Loucy (cell line): ENCODE measurements around the gene ATP1B3.
A peak's percentile ranks its signal among the peaks of the same experiment; 100 is the strongest.

Experiments
- H2AFZ ChIP-seq: fragments of 200-600 bp; sonication (generic); 2 replicates; pipeline ENCODE4 v1.6.0; 2016; ENCODE audit warnings: antibody characterized with exemption, mild to moderate bottlenecking, low read length, moderate library complexity
- H3F3A ChIP-seq: fragments of 200-600 bp; 2 replicates; pipeline ENCODE4 v1.6.0; 2016; ENCODE audit warnings: antibody characterized with exemption, low read depth, mild to moderate bottlenecking
- H3K27me3 ChIP-seq: fragments of 200-600 bp; sonication (generic); 2 replicates; pipeline ENCODE4 v1.6.1; 2014; ENCODE audit warnings: low read length, mild to moderate bottlenecking; ENCODE audit not compliant: insufficient read depth, poor library complexity, severe bottlenecking
- H3K36me3 ChIP-seq: fragments of 200-600 bp; sonication (generic); 2 replicates; pipeline ENCODE4 v1.6.1; 2016; ENCODE audit warnings: low read length; ENCODE audit not compliant: insufficient read depth
- H3K4me1 ChIP-seq: fragments of 200-600 bp; sonication (generic); 2 replicates; pipeline ENCODE4 v1.5.1; 2014; ENCODE audit warnings: low read length, mild to moderate bottlenecking; ENCODE audit not compliant: insufficient read depth, poor library complexity, severe bottlenecking
- H3K4me2 ChIP-seq: fragments of 200-600 bp; sonication (generic); 2 replicates; pipeline ENCODE4 v1.6.0; 2014; ENCODE audit warnings: antibody characterized with exemption, low read length, low read depth, mild to moderate bottlenecking; ENCODE audit not compliant: poor library complexity, severe bottlenecking
- H3K4me3 ChIP-seq: fragments of 200-600 bp; sonication (generic); 2 replicates; pipeline ENCODE4 v1.5.1; 2014; ENCODE audit warnings: low read length, mild to moderate bottlenecking, mixed read lengths; ENCODE audit not compliant: poor library complexity, severe bottlenecking
- H3K79me2 ChIP-seq: fragments of 200-600 bp; sonication (generic); 2 replicates; pipeline ENCODE4 v1.6.1; 2014; ENCODE audit warnings: low read length; ENCODE audit not compliant: insufficient read depth
- H3K9ac ChIP-seq: fragments of 200-600 bp; sonication (generic); 2 replicates; pipeline ENCODE4 v1.6.0; 2014; ENCODE audit warnings: mild to moderate bottlenecking, low read depth, low read length, moderate library complexity; ENCODE audit not compliant: poor library complexity, severe bottlenecking
- H3K9me2 ChIP-seq: fragments of 200-600 bp; sonication (generic); replicated peaks from 2 replicates; pipeline ENCODE4 v1.6.1; 2016; ENCODE audit warnings: low read depth, low read length, mixed read lengths
- H3K9me3 ChIP-seq: fragments of 200-600 bp; sonication (generic); 2 replicates; pipeline ENCODE4 v1.6.1; 2014; ENCODE audit warnings: mild to moderate bottlenecking, antibody characterized with exemption, low read length, low read depth; ENCODE audit not compliant: insufficient read depth
- H4K20me1 ChIP-seq: fragments of 200-600 bp; sonication (generic); 2 replicates; pipeline ENCODE4 v1.6.0; 2014; ENCODE audit warnings: antibody characterized with exemption, low read length, mild to moderate bottlenecking; ENCODE audit not compliant: insufficient read depth, poor library complexity, severe bottlenecking
- EZH2phosphoT487 ChIP-seq: fragments of 200-600 bp; IDR thresholded peaks from 2 replicates; pipeline ENCODE4 v1.6.1; 2018; ENCODE audit warnings: antibody characterized with exemption, mild to moderate bottlenecking, moderate library complexity, borderline replicate concordance
- TF ChIP-seq, protein P1 (sequence below): fragments of 200-600 bp; sonication (generic); conservative IDR thresholded peaks from 2 replicates; pipeline ENCODE4 v1.5.1; 2014; ENCODE audit warnings: mild to moderate bottlenecking, antibody characterized with exemption, low read length

The ATP1B3 gene

DNA sequence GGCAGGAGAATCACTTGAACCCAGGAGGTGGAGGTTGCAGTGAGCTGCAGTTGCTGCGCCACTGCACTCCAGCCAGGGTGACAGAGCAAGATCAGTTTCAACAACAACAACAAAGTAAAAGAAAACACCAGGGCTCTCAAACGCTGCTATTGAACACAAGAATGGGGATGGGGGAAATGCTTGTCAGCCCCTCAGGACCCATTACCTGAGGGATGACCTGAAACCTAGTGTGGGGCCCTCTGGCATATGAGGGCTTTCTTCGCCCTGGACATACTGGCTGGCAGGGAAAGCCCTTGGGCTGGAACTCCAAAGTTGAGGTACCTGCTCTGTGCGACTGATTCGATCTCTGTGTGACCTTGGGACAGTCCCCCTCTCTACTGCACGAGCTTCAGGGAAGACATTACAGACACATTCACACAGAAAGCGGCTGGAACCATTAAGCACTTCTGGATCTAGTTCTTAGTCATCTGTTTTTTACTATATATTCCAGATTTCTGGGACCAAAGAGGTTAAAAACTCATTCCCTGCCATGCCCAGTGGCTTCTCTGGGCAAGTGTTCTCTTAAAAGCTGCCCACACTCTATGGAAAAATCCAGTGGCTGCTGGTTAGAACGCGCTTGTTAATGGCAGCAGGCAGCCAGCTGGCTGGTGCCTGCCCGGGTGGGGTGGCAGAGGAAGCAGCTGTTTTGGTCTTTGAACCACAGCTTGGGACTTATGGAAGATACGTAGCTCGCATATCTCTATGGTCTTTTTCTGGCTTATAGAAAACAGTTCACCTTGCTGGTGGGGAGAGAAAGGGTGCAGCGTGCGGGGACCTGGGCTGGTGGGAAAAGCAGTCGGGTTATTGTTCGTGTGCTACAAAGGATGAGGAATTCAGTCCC lies 57.2 kb downstream of the ATP1B3 start:
- Histone ChIP-seq H2AFZ (no peak overlapping the region), H3K4me1 (peaks cover 22% of the 10 kb centered on the region)

DNA sequence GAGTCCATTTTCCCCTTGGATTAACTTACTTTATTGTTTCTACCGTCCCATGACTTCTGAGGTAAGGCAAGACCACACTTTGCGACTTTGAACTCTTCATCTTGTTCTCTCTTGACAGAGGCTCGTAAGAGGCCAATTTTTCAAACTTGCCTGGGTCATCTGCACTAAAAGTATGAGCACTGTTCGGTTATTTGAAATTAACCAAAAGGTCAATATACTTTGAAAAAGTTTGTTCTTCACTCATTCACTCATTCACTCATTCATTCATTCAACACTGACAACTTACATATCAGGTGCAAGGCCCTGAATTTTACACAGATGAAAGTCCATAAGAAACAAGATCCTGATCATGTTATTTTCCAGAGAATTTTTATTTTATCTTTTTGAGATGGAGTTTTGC lies 57.9 kb downstream of the ATP1B3 start:
- Histone ChIP-seq H3K36me3 (no peaks in the 10 kb centered on the region), H3F3A (no peaks in the 10 kb centered on the region), H3K4me1 (peaks cover 22% of the 10 kb centered on the region), H2AFZ (no peak overlapping the region), H3K4me3 (no peak overlapping the region), H3K9ac (no peak overlapping the region), H3K9me3 (no peaks in the 10 kb centered on the region), H3K27me3 (no peaks in the 10 kb centered on the region), H3K79me2 (no peaks in the 10 kb centered on the region), H4K20me1 (no peaks in the 10 kb centered on the region), H3K4me2 (peak overlapping the region; percentile 46), H3K9me2 (no peaks in the 10 kb centered on the region)
- TF ChIP-seq EZH2phosphoT487: no peak
- TF ChIP-seq, protein P1, sequence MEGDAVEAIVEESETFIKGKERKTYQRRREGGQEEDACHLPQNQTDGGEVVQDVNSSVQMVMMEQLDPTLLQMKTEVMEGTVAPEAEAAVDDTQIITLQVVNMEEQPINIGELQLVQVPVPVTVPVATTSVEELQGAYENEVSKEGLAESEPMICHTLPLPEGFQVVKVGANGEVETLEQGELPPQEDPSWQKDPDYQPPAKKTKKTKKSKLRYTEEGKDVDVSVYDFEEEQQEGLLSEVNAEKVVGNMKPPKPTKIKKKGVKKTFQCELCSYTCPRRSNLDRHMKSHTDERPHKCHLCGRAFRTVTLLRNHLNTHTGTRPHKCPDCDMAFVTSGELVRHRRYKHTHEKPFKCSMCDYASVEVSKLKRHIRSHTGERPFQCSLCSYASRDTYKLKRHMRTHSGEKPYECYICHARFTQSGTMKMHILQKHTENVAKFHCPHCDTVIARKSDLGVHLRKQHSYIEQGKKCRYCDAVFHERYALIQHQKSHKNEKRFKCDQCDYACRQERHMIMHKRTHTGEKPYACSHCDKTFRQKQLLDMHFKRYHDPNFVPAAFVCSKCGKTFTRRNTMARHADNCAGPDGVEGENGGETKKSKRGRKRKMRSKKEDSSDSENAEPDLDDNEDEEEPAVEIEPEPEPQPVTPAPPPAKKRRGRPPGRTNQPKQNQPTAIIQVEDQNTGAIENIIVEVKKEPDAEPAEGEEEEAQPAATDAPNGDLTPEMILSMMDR: no peak

More for the DNA sequence above, 57.2 kb downstream of the ATP1B3 start:
- Histone ChIP-seq H3K27me3 (no peaks in the 10 kb centered on the region), H3K36me3 (no peaks in the 10 kb centered on the region), H3K9me3 (no peaks in the 10 kb centered on the region), H3K4me2 (peak overlapping the region; percentile 46), H3K9ac (no peak overlapping the region), H4K20me1 (no peaks in the 10 kb centered on the region), H3K9me2 (no peaks in the 10 kb centered on the region), H3F3A (no peaks in the 10 kb centered on the region), H3K79me2 (no peaks in the 10 kb centered on the region), H3K4me3 (no peak overlapping the region)
- TF ChIP-seq EZH2phosphoT487: no peak
- TF ChIP-seq, protein P1: no peak

DNA sequence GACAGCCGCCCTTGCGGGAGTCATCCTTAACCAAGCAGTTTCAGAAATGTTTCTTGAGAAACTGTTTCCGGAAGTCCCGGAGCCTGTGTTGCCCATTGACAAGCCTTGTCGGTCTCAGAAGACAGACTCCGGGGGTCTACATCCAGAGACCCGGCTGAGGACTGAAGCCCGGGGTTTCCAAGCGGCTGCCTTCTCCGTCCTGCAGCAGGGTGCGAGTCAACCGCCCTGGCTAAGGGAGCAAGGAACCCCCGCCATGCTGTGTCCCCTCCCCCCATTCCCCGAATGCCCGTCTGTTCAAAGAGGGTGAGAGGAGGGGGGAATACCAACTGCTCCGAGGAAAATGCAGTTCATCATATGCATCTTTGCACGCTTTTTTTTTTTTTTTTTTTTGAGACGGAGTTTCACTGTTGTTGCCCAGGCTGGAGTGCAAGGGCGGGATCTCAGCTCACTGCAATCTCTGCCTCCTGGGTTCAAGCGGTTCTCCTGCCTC lies 61.6 kb downstream of the ATP1B3 start:
- Histone ChIP-seq H3K36me3 (no peaks in the 10 kb centered on the region), H3K4me1 (peaks cover 49% of the 10 kb centered on the region), H3F3A (peaks cover 5% of the 10 kb centered on the region), H3K9ac (no peak overlapping the region), H4K20me1 (no peaks in the 10 kb centered on the region), H3K79me2 (no peaks in the 10 kb centered on the region), H3K9me3 (no peaks in the 10 kb centered on the region), H3K27me3 (no peaks in the 10 kb centered on the region), H3K4me2 (no peak overlapping the region), H2AFZ (no peak overlapping the region), H3K9me2 (no peaks in the 10 kb centered on the region), H3K4me3 (no peak overlapping the region)
- no peak for TF ChIP-seq EZH2phosphoT487
- TF ChIP-seq, protein P1: no peak
